IMR-90 (cell line): ENCODE data around the gene DHCR7. TPM values are rescaled to one million over a fixed set of nuclear protein-coding genes. Genes with fewer than 3 reads are reported as not detected.

Experiments used
- ATAC-seq: fragments of 200-7000 bp; cut with Tn5 transposase; 2 replicates; pipeline ENCODE4 v1.9.1; 2020; ENCODE audit warnings: low read depth, mild to moderate bottlenecking, moderate library complexity
- BruUV-seq: library from RNA; stranded (reverse); fragments of 400-500 nt; replicated peaks from 2 replicates; lab custom pipeline; 2021; lab: Mats Ljungman, UMichigan
- CTCF ChIA-PET: fragments of 300-600 bp; formaldehyde crosslinking; extraction: SDS; loops from one replicate; lab custom pipeline; 2021; ENCODE audit warnings: antibody characterized with exemption; lab: Yijun Ruan, JAX
- POLR2A ChIA-PET: fragments of 300-600 bp; sonication (Branson Sonifier 250); formaldehyde crosslinking; loops from one replicate; lab custom pipeline; 2022; ENCODE audit warnings: antibody characterized with exemption; ENCODE audit not compliant: unreplicated experiment; lab: Charles Lee
- DNase-seq: peaks from one replicate; pipeline ENCODE4 v3.0.0; 2013
- H2AFZ ChIP-seq: replicated peaks from 2 replicates; pipeline ENCODE3; 2013; ENCODE audit warnings: low read length, mild to moderate bottlenecking; ENCODE audit not compliant: poor library complexity
- H2AK5ac ChIP-seq: 2 replicates; pipeline ENCODE4 v1.6.1; 2013; ENCODE audit warnings: low read depth, low read length, inconsistent platforms
- H2AK9ac ChIP-seq: replicated peaks from 2 replicates; pipeline ENCODE3; 2013; ENCODE audit warnings: mild to moderate bottlenecking, low read depth, low read length, moderate library complexity; ENCODE audit not compliant: poor library complexity
- H2BK120ac ChIP-seq: 2 replicates; pipeline ENCODE4 v1.6.1; 2013; ENCODE audit warnings: low read depth, low read length, inconsistent platforms
- H2BK15ac ChIP-seq: 3 replicates; pipeline ENCODE4 v1.6.1; 2013; ENCODE audit warnings: low read depth, low read length, inconsistent platforms
- H2BK20ac ChIP-seq: 2 replicates; pipeline ENCODE4 v1.6.1; 2013; ENCODE audit warnings: low read depth, mild to moderate bottlenecking, inconsistent platforms, low read length, moderate library complexity
- H2BK5ac ChIP-seq: 2 replicates; pipeline ENCODE4 v1.6.1; 2013; ENCODE audit warnings: mild to moderate bottlenecking, low read depth, low read length, inconsistent platforms; ENCODE audit not compliant: poor library complexity, severe bottlenecking
- H3K14ac ChIP-seq: replicated peaks from 2 replicates; pipeline ENCODE4 v1.6.1; 2013; ENCODE audit warnings: low read depth, low read length, inconsistent platforms
- H3K18ac ChIP-seq: 2 replicates; pipeline ENCODE4 v1.6.1; 2013; ENCODE audit warnings: low read depth, low read length, control low read depth
- H3K23ac ChIP-seq: 2 replicates; pipeline ENCODE4 v1.6.1; 2013; ENCODE audit warnings: low read depth, low read length, inconsistent platforms
- H3K27ac ChIP-seq: 2 replicates; pipeline ENCODE4 v1.5.1; 2013; ENCODE audit warnings: mild to moderate bottlenecking, control low read depth, low read length; ENCODE audit not compliant: insufficient read depth
- H3K27me3 ChIP-seq: 2 replicates; pipeline ENCODE4 v1.6.1; 2013; ENCODE audit warnings: low read length; ENCODE audit not compliant: control insufficient read depth, insufficient read depth
- H3K36me3 ChIP-seq: 2 replicates; pipeline ENCODE4 v1.6.1; 2013; ENCODE audit warnings: low read length, mixed read lengths; ENCODE audit not compliant: control insufficient read depth, insufficient read depth
- H3K4ac ChIP-seq: 2 replicates; pipeline ENCODE4 v1.6.1; 2013; ENCODE audit warnings: low read depth, low read length, inconsistent platforms
- H3K4me1 ChIP-seq: 2 replicates; pipeline ENCODE4 v1.6.1; 2013; ENCODE audit warnings: low read length, mixed read lengths; ENCODE audit not compliant: control insufficient read depth, insufficient read depth
- H3K4me2 ChIP-seq: 2 replicates; pipeline ENCODE4 v1.6.1; 2013; ENCODE audit warnings: low read depth, mild to moderate bottlenecking, control low read depth, low read length, moderate library complexity
- H3K4me3 ChIP-seq: 2 replicates; pipeline ENCODE4 v1.5.1; 2013; ENCODE audit warnings: low read depth, mild to moderate bottlenecking, control low read depth, low read length, moderate library complexity; ENCODE audit not compliant: insufficient read depth
- H3K56ac ChIP-seq: 2 replicates; pipeline ENCODE4 v1.6.1; 2013; ENCODE audit warnings: low read length, inconsistent platforms; ENCODE audit not compliant: insufficient read depth; ENCODE audit errors: extremely low read depth
- H3K79me1 ChIP-seq, 2 experiments: 2 replicates each; pipeline ENCODE4 v1.6.1; 2013; ENCODE audit warnings: low read length in 2 of 2, inconsistent platforms in 1 of 2, low read depth in 1 of 2
- H3K9ac ChIP-seq: 2 replicates; pipeline ENCODE4 v1.6.1; 2013; ENCODE audit warnings: low read depth, low read length, control low read depth
- H3K9me1 ChIP-seq: 2 replicates; pipeline ENCODE4 v1.6.1; 2013; ENCODE audit warnings: low read length, inconsistent platforms; ENCODE audit not compliant: insufficient read depth
- H3K9me3 ChIP-seq: 2 replicates; pipeline ENCODE4 v1.6.1; 2013; ENCODE audit warnings: low read length; ENCODE audit not compliant: control insufficient read depth, insufficient read depth
- H4K20me1 ChIP-seq: 2 replicates; pipeline ENCODE4 v1.6.1; 2013; ENCODE audit warnings: low read length, inconsistent platforms; ENCODE audit not compliant: insufficient read depth
- H4K5ac ChIP-seq: 2 replicates; pipeline ENCODE4 v1.6.1; 2013; ENCODE audit warnings: mild to moderate bottlenecking, low read depth, low read length, control low read depth
- H4K8ac ChIP-seq, 2 experiments: 2 replicates each; pipeline ENCODE4 v1.6.1; 2013; ENCODE audit warnings: low read depth in 2 of 2, low read length in 2 of 2, control low read depth in 1 of 2, inconsistent platforms in 1 of 2
- H4K91ac ChIP-seq: 2 replicates; pipeline ENCODE4 v1.6.1; 2013; ENCODE audit warnings: low read depth, low read length, inconsistent platforms; ENCODE audit not compliant: insufficient read depth
- FOS ChIP-seq: fragments of 150-350 bp; IDR thresholded peaks from 2 replicates; pipeline ENCODE4 v1.6.1; 2016; ENCODE audit warnings: low read depth, low read length
- MXI1 ChIP-seq: IDR thresholded peaks from 2 replicates; pipeline ENCODE4 v1.6.1; 2012; ENCODE audit warnings: low read depth, mild to moderate bottlenecking, low read length, moderate library complexity, borderline replicate concordance
- NFE2L2 ChIP-seq: fragments of 150-350 bp; IDR thresholded peaks from 2 replicates; pipeline ENCODE4 v1.6.1; 2016; ENCODE audit warnings: low read depth, mild to moderate bottlenecking, low read length
- RAD21 ChIP-seq: IDR thresholded peaks from 2 replicates; pipeline ENCODE4 v1.6.1; 2012; ENCODE audit warnings: low read length, improper control_type of control experiment
- RCOR1 ChIP-seq: IDR thresholded peaks from 2 replicates; pipeline ENCODE4 v1.6.1; 2012; ENCODE audit warnings: mild to moderate bottlenecking, low read length, improper control_type of control experiment; ENCODE audit not compliant: insufficient replicate concordance
- RFX5 ChIP-seq: IDR thresholded peaks from 2 replicates; pipeline ENCODE4 v1.8.0; 2012; ENCODE audit warnings: low read depth, mild to moderate bottlenecking, low read length, moderate library complexity
- WGBS, 2 experiments: methylation state at CpG; one replicate each; pipeline versions ENCODE4 v1.1.5 to v1.1.7; 2013; ENCODE audit warnings: missing lambda C conversion rate in 2 of 2; ENCODE audit not compliant: insufficient read length in 1 of 2; ENCODE audit errors: extremely low coverage in 2 of 2; 5-methylcytosine and 5-hydroxymethylcytosine counted together
- dilution Hi-C: fragments of 300-500 bp; cut with HindIII; formaldehyde crosslinking; loops from one replicate; pipeline ENCODE4 v1.14.3; 2018; ENCODE audit warnings: low sequenced_read_pairs; ENCODE audit not compliant: unreplicated experiment
- in situ Hi-C: fragments of 300-500 bp; cut with MboI; formaldehyde crosslinking; loops from 3 replicates; pipeline ENCODE4 v1.14.3; 2019; ENCODE audit warnings: low sequenced_read_pairs, inconsistent platforms, mixed read lengths
- intact Hi-C: fragments of 100-400 bp; cut with micrococcal nuclease; formaldehyde crosslinking; loops from 2 replicates; pipeline ENCODE4 v1.10.0; 2022
- polyA plus RNA-seq, 3 experiments: library from polyadenylated mRNA; depleted of rRNA; stranded (reverse); fragments of >200 nt; gene quantifications; 2 replicates each; pipeline ENCODE4 v1.2.3, GENCODE V29; 2012; ENCODE audit warnings: low replicate concordance in 1 of 3
- total RNA-seq: library from RNA; depleted of rRNA; stranded (reverse); fragments of >200 nt; gene quantifications from 2 replicates; pipeline ENCODE4 v1.2.3, GENCODE V29; 2012
- TF ChIP-seq, protein P1 (sequence below): fragments of 150-350 bp; IDR thresholded peaks from 2 replicates; pipeline ENCODE4 v1.6.1; 2017; ENCODE audit warnings: mild to moderate bottlenecking, antibody characterized with exemption, low read length, low read depth

Gene DHCR7
- total and polyA plus RNA-seq, 2 of the 4 experiments (the other 2 are of a cell fraction), result 22.0 to 43.3 TPM

DNA sequence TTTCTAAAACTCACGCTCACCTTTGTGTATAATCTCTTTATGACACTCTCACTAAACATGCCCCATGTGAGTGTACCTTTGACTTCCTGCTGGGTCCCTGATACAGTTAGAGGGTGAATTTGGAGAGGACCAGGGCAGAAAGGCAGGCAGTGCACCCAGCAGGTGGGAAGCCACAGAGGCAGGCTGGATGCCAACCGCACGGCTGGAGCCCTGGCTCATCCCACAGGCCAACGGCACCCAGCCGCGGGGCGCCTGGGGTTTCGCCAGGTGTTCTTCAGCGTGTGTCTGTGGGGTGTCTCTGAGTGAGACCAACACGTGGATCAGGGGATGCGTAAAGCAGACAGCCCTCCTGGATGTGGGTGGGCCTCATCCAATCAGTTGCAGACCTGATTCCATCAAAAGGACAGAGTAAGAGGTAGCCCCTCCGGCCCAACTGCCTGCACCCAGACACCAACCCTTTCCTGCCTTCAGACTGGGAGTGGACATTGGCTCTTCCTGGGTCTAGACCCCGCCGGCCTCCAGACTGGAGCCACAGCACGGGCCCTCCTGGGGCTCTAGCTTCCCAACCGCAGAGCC is 51.6 kb downstream of the DHCR7 start:
- no peaks in the 10 kb centered on the region for H4K20me1 ChIP-seq
- no peak overlapping the region for H2AFZ ChIP-seq
- H3K9me3 ChIP-seq, result no peaks in the 10 kb centered on the region; the same call in 1 of the 2 replicates
- dilution Hi-C loops, result no loop called here
- H3K4me2 ChIP-seq, result no peak overlapping the region
- intact Hi-C loops, result no loop called here
- no peak overlapping the region for H3K4me3 ChIP-seq
- no peak overlapping the region for H3K4ac ChIP-seq
- no peaks in the 10 kb centered on the region for H3K9me1 ChIP-seq
- no peak overlapping the region for H2BK120ac ChIP-seq
- ATAC-seq (no peak), DNase-seq (no peak)
- no peak overlapping the region for H3K23ac ChIP-seq
- no peak for TF ChIP-seq NFE2L2
- TF ChIP-seq RCOR1, result no peak
- TF ChIP-seq RFX5, result no peak
- TF ChIP-seq FOS, result no peak
- TF ChIP-seq, protein P1, sequence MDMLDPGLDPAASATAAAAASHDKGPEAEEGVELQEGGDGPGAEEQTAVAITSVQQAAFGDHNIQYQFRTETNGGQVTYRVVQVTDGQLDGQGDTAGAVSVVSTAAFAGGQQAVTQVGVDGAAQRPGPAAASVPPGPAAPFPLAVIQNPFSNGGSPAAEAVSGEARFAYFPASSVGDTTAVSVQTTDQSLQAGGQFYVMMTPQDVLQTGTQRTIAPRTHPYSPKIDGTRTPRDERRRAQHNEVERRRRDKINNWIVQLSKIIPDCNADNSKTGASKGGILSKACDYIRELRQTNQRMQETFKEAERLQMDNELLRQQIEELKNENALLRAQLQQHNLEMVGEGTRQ, result no peak
- TF ChIP-seq RAD21, result no peak
- no peak for TF ChIP-seq MXI1
- no peak overlapping the region for H3K56ac ChIP-seq
- no peak overlapping the region for H4K5ac ChIP-seq
- no peaks in the 10 kb centered on the region for H3K4me1 ChIP-seq
- no peak overlapping the region for H4K8ac ChIP-seq
- no peak overlapping the region for H3K14ac ChIP-seq
- H4K91ac ChIP-seq, result no peak overlapping the region
- H2AK5ac ChIP-seq, result no peak overlapping the region
- no peak overlapping the region for H2AK9ac ChIP-seq
- no peak overlapping the region for H3K27ac ChIP-seq
- CTCF ChIA-PET, result no interaction called here
- in situ Hi-C loops, result no loop called here
- 90% methylated on average over 4 of the region's 16 CpGs; no CpG with 5 or more reads in 1 of the 2 experiments for WGBS, 2 experiments
- no TSS peak for BruUV-seq
- peaks cover 40% of the 10 kb centered on the region for H3K27me3 ChIP-seq
- H3K79me1 ChIP-seq, result no peaks in the 10 kb centered on the region
- no peak overlapping the region for H3K18ac ChIP-seq
- no peak overlapping the region for H3K9ac ChIP-seq
- POLR2A ChIA-PET, result no interaction called here
- H2BK5ac ChIP-seq, result no peak overlapping the region
- no peaks in the 10 kb centered on the region for H3K36me3 ChIP-seq
- H2BK20ac ChIP-seq, result no peak overlapping the region
- H2BK15ac ChIP-seq, result no peak overlapping the region
